SW 1271 (cell line): ENCODE results near the gene CRADD.

Experiments used
- DNase-seq, 2 experiments: peaks; one replicate each; lab custom pipeline; 2025; lab: John Stamatoyannopoulos, UW

The CRADD gene

DNA sequence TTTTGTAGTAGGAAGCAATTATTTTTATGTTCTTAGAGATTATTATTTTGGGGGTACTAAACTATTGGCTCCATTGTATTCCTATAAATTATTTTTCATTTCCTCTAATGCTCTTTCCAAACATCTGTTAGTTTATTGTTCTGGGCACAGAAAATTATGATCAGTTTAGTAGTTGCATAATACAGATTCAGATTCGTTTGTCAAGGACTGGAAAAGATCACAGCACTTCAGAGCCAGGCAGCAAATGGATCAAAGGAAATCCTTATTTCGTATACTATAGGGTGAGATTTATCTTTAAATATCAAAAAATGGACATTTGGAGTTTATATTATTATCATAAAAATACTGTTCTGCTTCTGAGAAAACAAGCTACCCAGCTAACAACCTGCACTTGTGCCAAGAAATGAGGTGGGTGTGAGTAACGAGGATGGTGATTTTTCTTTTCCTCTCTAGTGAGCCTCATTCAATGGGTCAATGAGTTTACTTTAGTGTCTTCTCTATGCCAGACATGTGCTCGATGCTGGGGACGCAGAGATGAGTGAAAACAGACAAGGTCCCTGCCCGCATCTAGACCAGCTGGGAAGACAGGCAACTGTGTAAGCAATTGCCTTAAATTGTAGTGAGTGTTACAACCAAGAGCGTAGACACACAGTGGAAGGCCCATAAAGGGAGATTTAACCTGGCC, 262.6 kb downstream of the CRADD start:
- DNase-seq, result no peak

DNA sequence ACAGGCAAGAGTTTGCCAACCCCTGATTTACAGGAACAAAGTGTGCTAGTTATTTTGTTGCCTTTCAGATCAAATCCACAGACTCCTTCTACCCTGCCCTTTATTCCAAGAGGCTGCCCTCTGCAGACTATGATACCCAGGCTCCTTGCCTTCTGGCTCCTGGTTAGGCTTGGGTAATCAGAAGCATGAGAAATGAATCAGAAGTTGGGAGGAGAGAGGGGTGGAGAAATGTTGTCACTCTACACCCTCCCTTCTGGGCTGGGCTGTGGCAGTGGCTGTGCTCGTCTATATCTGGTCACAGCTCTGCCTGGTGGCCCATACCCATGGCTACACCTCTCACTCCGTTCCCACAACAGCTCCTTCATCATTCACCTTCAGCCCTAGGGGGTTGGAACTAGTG, 266.6 kb downstream of the CRADD start:
- no peak for DNase-seq

DNA sequence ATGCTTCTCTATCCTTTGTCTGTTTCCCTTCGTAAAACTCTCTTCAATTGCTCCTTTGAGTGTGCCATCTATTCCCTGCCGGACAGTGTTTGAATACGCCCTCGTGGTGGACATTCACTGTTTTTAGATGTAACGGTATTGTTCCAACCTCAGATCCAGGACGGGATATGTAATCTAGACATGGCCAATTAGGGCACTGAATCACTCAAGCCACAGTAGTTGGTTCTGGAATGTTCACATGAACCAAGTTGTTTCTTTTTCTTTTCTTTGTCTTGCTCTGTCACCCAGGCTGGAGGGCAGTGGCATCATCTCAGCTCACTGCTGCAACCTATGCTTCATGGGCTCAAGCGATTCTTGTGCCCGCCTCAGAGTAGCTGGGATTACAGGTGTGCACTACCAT, 267.0 kb downstream of the CRADD start:
- no peak for DNase-seq
